GM18511 (cell line): ENCODE results near the gene FOXC1.

Source experiments
- ATAC-seq: cut with Tn5 transposase; IDR thresholded peaks from one replicate; pipeline ENCODE4 v1.9.1; 2021; ENCODE audit warnings: mild to moderate bottlenecking, moderate library complexity; ENCODE audit not compliant: unreplicated experiment

Gene FOXC1

DNA sequence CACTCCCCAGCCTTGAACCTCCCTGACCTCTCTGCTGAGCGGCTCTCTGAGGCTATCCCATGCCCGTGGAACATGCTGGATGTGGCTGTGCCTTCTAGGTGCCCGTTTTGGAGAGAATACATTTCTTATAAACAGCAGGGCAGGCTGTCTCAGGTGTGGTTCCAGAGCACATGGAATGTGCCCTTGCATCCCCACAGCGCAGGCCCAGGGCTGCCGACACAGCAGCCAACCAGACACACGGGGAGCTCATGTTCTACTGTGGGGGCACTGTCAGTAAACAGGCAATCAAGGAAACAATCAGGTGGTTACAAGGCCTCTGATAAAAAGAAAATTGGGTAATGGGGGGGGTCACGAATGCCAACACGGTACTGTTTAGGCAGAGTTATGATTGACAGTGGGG lies 30.8 kb downstream of the FOXC1 start:
- ATAC-seq: no peak

DNA sequence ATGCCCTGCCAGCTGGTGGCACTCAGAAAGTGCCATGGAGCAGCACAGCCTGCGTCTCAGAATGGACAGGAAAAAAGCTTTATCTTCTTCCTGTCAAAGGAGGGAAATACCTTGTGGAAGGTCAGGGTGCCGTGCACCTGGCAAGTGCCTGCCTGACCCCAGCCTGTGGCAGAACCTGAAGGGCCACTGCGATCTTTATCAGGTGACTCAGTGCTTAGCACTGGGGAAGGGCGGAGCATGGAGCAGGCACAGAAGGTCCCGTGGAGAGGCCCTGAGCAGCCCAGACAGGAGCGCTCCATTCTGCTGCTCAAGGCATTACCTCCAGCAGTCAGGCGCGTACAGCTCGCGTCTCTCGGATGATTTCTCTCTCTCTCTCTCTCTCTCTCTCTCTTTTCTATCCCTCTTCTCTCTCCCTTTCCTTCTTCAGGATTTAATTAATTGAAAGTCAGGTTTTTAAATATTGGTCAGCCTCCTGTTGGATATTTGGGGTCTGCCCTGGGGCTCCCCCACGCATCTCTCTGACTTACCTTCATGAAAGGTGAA lies 31.7 kb downstream of the FOXC1 start:
- no peak for ATAC-seq

DNA sequence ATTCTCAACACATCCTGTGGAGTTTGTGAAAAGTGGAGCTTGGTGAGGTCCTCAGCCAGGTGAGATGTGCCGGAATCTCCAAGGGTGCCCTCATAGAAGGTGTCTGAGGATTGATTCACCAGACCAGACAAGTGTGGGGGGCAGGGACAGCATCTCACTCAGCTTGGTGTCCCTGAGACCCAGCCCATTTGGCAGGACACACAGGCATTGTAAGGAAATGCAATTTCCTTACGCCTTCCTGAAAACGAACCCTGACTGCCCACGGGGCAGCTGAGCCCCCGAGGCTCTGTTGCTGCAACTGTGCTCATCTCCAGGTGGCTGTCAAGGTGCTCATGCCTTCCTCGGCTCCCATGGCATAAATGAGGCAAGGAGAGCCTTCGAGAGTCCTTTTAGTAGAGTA lies 33.4 kb downstream of the FOXC1 start:
- ATAC-seq: no peak

DNA sequence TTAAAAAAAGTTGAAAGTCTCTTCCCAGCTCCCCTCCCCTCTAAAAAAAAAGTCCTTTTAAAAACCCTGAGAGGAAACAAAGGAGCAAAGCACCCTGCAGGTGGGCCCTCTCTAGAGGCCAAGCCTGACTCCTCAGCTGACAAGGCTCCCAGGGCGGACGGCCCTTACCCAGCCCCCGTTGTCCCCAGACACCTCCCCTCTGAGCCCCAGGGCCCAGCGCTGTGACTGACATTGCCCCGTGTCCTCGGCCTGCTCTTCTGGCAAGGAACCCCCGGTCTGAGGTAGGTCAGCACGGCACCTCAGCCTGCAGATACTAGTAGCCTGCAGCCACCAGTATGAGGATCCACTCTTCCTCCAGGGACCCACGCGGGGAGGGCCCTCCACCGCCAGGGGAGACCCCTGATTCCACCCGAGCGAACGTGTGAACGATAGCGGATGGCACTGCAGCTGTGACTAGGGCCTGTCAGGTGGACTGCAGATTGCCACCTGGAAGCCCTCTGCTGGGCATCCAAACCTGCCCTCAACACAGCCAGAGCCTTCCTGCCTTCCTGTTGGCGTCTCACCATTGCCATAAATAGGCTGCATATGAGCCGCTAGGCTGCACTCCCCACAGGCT lies 34.2 kb downstream of the FOXC1 start:
- ATAC-seq: no peak

GRCh38 chr6:1644516-1645060 lies 34.9 kb downstream of the FOXC1 start:
- ATAC-seq: no peak

GRCh38 chr6:1645466-1646185 lies 35.9 kb downstream of the FOXC1 start:
- ATAC-seq: no peak

DNA sequence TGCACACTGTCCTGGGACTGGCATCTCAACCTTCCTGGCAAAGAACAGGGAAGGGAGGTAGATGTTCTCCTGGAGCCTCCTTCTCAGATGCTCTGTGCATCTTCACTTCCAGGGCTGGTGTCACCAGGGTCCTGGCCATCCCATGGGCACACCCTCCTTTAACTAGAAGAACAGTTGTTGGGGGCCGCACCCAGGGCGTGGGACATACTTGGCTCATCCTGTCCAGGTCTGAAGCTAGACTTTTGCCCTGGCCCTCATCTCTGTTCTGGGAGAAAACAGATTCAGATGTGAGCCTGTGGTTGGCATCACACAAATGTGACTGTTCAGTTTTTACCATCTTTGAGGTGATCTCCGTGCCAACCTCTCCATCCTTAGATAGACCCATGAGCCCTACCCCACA lies 41.6 kb downstream of the FOXC1 start:
- no peak for ATAC-seq

GRCh38 chr6:1652842-1653241 lies 43.1 kb downstream of the FOXC1 start:
- no peak for ATAC-seq

DNA sequence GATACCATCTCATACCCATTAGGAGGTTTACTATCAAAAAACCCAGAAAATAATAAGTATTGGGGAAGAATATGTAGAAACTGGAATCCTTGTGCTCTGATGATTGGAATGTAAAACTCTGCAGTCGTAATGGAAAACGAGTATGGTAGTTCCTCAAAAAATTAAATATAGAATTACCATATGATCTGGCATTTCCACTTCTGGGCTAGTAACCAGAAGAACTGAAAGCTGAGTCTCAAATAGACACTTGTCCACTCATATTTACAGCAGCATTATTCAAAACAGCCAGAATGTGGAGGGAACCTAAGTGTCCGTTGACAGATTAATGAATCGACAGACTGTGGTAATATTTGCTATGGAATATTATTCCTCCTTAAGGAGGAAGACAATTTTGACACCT lies 44.3 kb downstream of the FOXC1 start:
- ATAC-seq: no peak

- ATAC-seq: no peak
These were observed 47.5 kb downstream of the FOXC1 start for GRCh38 chr6:1657116-1657770.

DNA sequence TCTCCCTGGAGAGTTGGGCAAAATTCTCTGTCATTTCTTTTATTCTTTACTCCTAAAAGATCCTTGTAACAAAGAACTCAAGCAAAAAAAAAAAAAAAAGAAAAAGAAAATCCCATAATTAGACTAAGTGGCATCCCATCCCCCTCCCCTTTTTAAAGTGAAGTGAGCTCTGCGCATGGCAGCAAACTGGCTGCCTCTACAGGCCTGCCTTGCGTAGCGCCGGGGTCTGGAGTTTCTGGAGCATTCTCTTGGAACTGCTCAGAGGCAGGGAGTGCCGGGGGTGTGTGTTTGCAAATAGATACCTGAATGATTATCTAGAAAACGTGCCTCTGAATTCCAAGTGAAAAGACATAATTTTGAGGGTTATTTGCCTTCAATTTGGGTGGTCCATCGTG lies 48.1 kb downstream of the FOXC1 start:
- ATAC-seq: no peak

- no peak for ATAC-seq
These were observed 48.7 kb downstream of the FOXC1 start for GRCh38 chr6:1658212-1659005.

- no peak for ATAC-seq
These were observed 50.1 kb downstream of the FOXC1 start for GRCh38 chr6:1659816-1660215.

- no peak for ATAC-seq
These were observed 52.8 kb downstream of the FOXC1 start for GRCh38 chr6:1662534-1662933.
